HG03520 (cell line): ENCODE data around the gene CDIPT.

Source experiments
- ATAC-seq: cut with Tn5 transposase; IDR thresholded peaks from one replicate; pipeline ENCODE4 v1.9.1; 2021; ENCODE audit warnings: mild to moderate bottlenecking, moderate library complexity; ENCODE audit not compliant: unreplicated experiment

CDIPT gene

GRCh38 chr16:29831490-29831889 lies 31.5 kb downstream of the CDIPT start:
- no peak for ATAC-seq

- ATAC-seq, result no peak
These were observed 32.3 kb downstream of the CDIPT start for GRCh38 chr16:29830774-29831173.

- ATAC-seq, result no peak
These were observed 36.7 kb downstream of the CDIPT start for GRCh38 chr16:29826342-29826695.

GRCh38 chr16:29825145-29826044 lies 37.6 kb downstream of the CDIPT start:
- no peak for ATAC-seq

GRCh38 chr16:29824589-29825144 lies 38.4 kb downstream of the CDIPT start:
- ATAC-seq, result no peak

- no peak for ATAC-seq
These were observed 41.3 kb downstream of the CDIPT start for GRCh38 chr16:29821643-29822115.

- ATAC-seq, result no peak
These were observed 42.0 kb downstream of the CDIPT start for GRCh38 chr16:29820730-29821642.

GRCh38 chr16:29820271-29820701 lies 42.7 kb downstream of the CDIPT start, which contains the start of gene MVP:
Gene MVP (plus strand): TSS chr16:29820462. CDS start chr16:29830550, 10,088 bp downstream.
- no peak for ATAC-seq

- ATAC-seq, result no peak
These were observed 43.5 kb downstream of the CDIPT start for GRCh38 chr16:29819506-29819905.

GRCh38 chr16:29818082-29818481 lies 44.9 kb downstream of the CDIPT start:
- no peak for ATAC-seq

- no peak for ATAC-seq
These were observed 46.2 kb downstream of the CDIPT start for GRCh38 chr16:29816694-29817441.

- ATAC-seq, result peak; percentile 53
These were observed 47.0 kb downstream of the CDIPT start, which contains the start of gene PAGR1 for GRCh38 chr16:29815793-29816693. Gene PAGR1 (plus strand): TSS chr16:29816152. CDS start chr16:29816526, 374 bp downstream.

- no peak for ATAC-seq
These were observed 47.8 kb downstream of the CDIPT start for GRCh38 chr16:29815032-29815721.

GRCh38 chr16:29814592-29814991 lies 48.4 kb downstream of the CDIPT start:
- no peak for ATAC-seq

GRCh38 chr16:29813644-29814562 lies 49.1 kb downstream of the CDIPT start:
- no peak for ATAC-seq

GRCh38 chr16:29812754-29813643 lies 50.0 kb downstream of the CDIPT start:
- ATAC-seq, result no peak
